ENCODE data around the gene PTPRA. TPM values are rescaled to one million over a fixed set of nuclear protein-coding genes. Genes with fewer than 3 reads are reported as not detected.
"Not testable (repeated sequence)": the region's sequence is repeated elsewhere in the genome, so short reads cannot be mapped to it uniquely, and the experiment has no call there.

Gene PTPRA
- total RNA-seq: 65.2 TPM
- long read RNA-seq, transcript PTPRA-201 (23 exons, 3,725 nt): major isoform, 26 of 71 reads
- long read RNA-seq, partial matches to known transcripts: 13 of 71 reads
- long read RNA-seq, other reads (novel, unspliced or antisense): 28 of 71 reads

GRCh38 chr20:2873010-2873746 is at the start of gene PTPRA:
Gene PTPRA (plus strand): TSS chr20:2873481. CDS start chr20:2964278, 90,797 bp downstream.
- peak; percentile 98 for DNase-seq (ENCODE audit: low spot score)

GRCh38 chr20:2825761-2826160 is 47.5 kb upstream of the PTPRA start:
- no peak for DNase-seq (ENCODE audit: low spot score)

- no peak for DNase-seq (ENCODE audit: low spot score)
Observed at GRCh38 chr20:2826655-2827054, 46.6 kb upstream of the PTPRA start.

- peak; percentile 55 for DNase-seq (ENCODE audit: low spot score)
Observed at GRCh38 chr20:2829376-2829775, 43.9 kb upstream of the PTPRA start.

GRCh38 chr20:2831206-2831605 is 42.1 kb upstream of the PTPRA start:
- DNase-seq (ENCODE audit: low spot score): not testable (repeated sequence)

- DNase-seq (ENCODE audit: low spot score): no peak
Observed at GRCh38 chr20:2833761-2834160, 39.5 kb upstream of the PTPRA start.

GRCh38 chr20:2834401-2835110 is 38.7 kb upstream of the PTPRA start:
- DNase-seq (ENCODE audit: low spot score): no peak

- no peak for DNase-seq (ENCODE audit: low spot score)
Observed at GRCh38 chr20:2835331-2835796, 37.9 kb upstream of the PTPRA start.

GRCh38 chr20:2836035-2836434 is 37.2 kb upstream of the PTPRA start:
- no peak for DNase-seq (ENCODE audit: low spot score)

- DNase-seq (ENCODE audit: low spot score): no peak
Observed at GRCh38 chr20:2837221-2837960, 35.9 kb upstream of the PTPRA start.

- DNase-seq (ENCODE audit: low spot score): no peak
Observed at GRCh38 chr20:2838170-2838797, 35.0 kb upstream of the PTPRA start.

- peak; percentile 57 for DNase-seq (ENCODE audit: low spot score)
Observed at GRCh38 chr20:2838847-2839671, 34.2 kb upstream of the PTPRA start.

GRCh38 chr20:2839732-2840137 is 33.5 kb upstream of the PTPRA start:
- DNase-seq (ENCODE audit: low spot score): no peak

GRCh38 chr20:2840138-2840966 is 32.9 kb upstream of the PTPRA start, which contains the start of the genes PCED1A and VPS16:
Gene PCED1A (minus strand): TSS chr20:2840655. CDS start chr20:2839912, 743 bp downstream.
Gene VPS16 (plus strand): TSS chr20:2840745. CDS start chr20:2840775, 30 bp downstream.
- DNase-seq (ENCODE audit: low spot score): peak; percentile 96

- DNase-seq (ENCODE audit: low spot score): peak; percentile 92
Observed at GRCh38 chr20:2840967-2841531, 32.2 kb upstream of the PTPRA start.

- no peak for DNase-seq (ENCODE audit: low spot score)
Observed at GRCh38 chr20:2845607-2846006, 27.7 kb upstream of the PTPRA start.

- no peak for DNase-seq (ENCODE audit: low spot score)
Observed at GRCh38 chr20:2846698-2847097, 26.6 kb upstream of the PTPRA start.

GRCh38 chr20:2847802-2848201 is 25.5 kb upstream of the PTPRA start:
- DNase-seq (ENCODE audit: low spot score): no peak

- no peak for DNase-seq (ENCODE audit: low spot score)
Observed at GRCh38 chr20:2849529-2849928, 23.8 kb upstream of the PTPRA start.
